Rectal smooth muscle tissue (tissue), 1 donor: ENCODE data around the gene TNS2.
A peak's percentile ranks its signal among the peaks of the same experiment; 100 is the strongest.

Experiments used
- H3K27ac ChIP-seq: one replicate; pipeline ENCODE4 v1.7.0; 2013; ENCODE audit warnings: low read depth, low read length, inconsistent platforms
- H3K27me3 ChIP-seq: one replicate; pipeline ENCODE4 v1.7.0; 2013; ENCODE audit warnings: low read length; ENCODE audit not compliant: control insufficient read depth, insufficient read depth
- H3K36me3 ChIP-seq: one replicate; pipeline ENCODE4 v1.7.0; 2013; ENCODE audit warnings: low read length; ENCODE audit not compliant: control insufficient read depth, insufficient read depth
- H3K4me1 ChIP-seq: one replicate; pipeline ENCODE4 v1.7.0; 2013; ENCODE audit warnings: low read length; ENCODE audit not compliant: control insufficient read depth, insufficient read depth
- H3K4me3 ChIP-seq: one replicate; pipeline ENCODE4 v1.7.0; 2013; ENCODE audit warnings: low read length
- H3K9ac ChIP-seq: one replicate; pipeline ENCODE4 v1.7.0; 2013; ENCODE audit warnings: low read length

Gene TNS2

DNA sequence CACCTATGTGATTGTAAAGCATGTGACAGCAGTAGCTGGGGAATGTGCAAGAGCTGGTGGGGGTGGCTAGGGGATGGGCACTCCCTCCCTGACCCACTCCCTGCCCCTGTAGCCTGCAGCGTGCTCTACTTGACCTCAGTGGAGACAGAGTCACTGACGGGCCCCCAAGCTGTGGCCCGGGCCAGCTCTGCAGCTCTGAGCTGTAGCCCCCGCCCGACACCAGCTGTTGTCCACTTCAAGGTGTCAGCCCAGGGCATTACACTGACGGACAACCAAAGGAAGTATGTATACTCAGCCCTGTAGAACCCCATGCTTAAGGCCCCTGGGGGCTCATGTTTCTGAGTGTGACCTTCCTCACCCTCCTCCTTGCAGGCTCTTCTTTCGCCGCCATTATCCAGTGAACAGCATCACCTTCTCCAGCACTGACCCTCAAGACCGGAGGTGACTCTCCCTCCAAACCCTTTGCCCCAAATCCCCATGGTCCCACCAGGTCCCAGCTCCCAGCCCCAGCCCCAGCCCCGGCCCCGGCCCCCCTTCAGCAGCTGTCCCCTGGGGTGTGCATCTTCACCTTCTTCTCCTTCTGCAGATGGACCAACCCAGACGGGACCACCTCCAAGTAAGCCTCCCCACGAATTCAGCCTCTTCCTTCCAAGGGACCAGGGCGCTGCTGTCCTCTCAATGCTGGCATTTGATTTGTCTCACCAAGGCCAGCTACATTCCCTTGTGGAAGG lies 13.3 kb downstream of the TNS2 start:
- no peak overlapping the region for H3K27ac ChIP-seq
- no peak overlapping the region for H3K9ac ChIP-seq
- peaks cover 2% of the 10 kb centered on the region for H3K4me1 ChIP-seq
- no peak overlapping the region for H3K4me3 ChIP-seq
- H3K36me3 ChIP-seq = peaks cover 8% of the 10 kb centered on the region
- H3K27me3 ChIP-seq = no peaks in the 10 kb centered on the region

GRCh38 chr12:53063708-53064612 lies 14.1 kb downstream of the TNS2 start:
- no peak overlapping the region for H3K9ac ChIP-seq
- H3K4me1 ChIP-seq = peaks cover 2% of the 10 kb centered on the region
- H3K27me3 ChIP-seq = no peaks in the 10 kb centered on the region
- H3K27ac ChIP-seq = no peak overlapping the region
- H3K36me3 ChIP-seq = peaks cover 11% of the 10 kb centered on the region
- H3K4me3 ChIP-seq = no peak overlapping the region

GRCh38 chr12:53064613-53065436 lies 15.0 kb downstream of the TNS2 start:
- peaks cover 2% of the 10 kb centered on the region for H3K4me1 ChIP-seq
- H3K27me3 ChIP-seq = no peaks in the 10 kb centered on the region
- H3K4me3 ChIP-seq = no peak overlapping the region
- no peak overlapping the region for H3K9ac ChIP-seq
- peak overlapping the region; percentile 2 for H3K27ac ChIP-seq
- peaks cover 11% of the 10 kb centered on the region for H3K36me3 ChIP-seq

- Histone ChIP-seq H3K27ac (peak overlapping the region; percentile 0), H3K36me3 (peaks cover 12% of the 10 kb centered on the region), H3K4me3 (no peak overlapping the region), H3K27me3 (no peaks in the 10 kb centered on the region), H3K9ac (no peak overlapping the region), H3K4me1 (peaks cover 2% of the 10 kb centered on the region)
Observed at GRCh38 chr12:53065470-53065869, 15.6 kb downstream of the TNS2 start.

DNA sequence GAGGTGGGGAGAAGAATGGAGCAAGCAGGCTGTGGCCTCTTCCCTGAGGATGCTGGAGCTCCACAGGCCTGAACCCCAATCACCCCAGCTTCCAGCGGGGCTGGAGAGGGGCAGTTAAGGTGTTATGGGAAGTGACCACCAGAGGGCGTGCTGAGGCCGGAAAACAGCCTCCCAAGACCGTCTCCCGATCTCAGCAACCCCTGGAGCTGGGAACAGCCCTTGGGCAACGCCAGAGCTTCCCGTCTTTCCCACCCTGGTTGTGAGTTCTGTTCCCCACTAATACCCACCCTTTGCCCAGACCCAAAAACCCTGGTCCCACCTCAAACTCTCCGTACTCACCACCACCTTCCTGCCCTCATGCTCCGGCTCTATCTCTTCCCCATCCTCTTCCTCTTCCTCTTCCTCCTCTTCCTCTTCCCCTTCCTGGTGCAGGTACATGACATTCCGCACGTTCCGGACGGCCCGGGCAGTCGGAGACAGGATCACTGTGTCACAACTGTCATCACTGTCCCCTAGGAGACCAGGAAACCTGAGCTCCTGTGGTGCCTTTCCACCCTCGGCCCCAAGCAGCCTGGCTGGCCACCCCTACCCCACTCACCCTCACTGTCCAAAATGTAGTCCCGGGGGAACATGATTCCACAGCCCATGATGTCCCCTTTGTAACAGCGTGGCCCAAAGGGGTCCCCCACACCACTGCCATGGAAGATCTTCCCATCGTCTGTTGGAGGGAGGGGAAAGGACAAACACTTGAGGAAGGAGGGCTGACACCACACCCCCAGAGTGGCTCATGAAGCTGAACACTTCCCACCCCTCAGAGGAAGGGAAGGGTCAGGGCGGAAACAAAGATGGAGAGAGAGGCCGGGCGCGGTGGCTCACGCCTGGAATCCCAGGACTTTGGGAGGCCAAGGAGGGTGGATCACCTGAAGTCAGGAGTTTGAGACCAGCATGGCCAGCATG lies 16.4 kb downstream of the TNS2 start:
- H3K4me3 ChIP-seq = peak overlapping the region; percentile 29
- peaks cover 19% of the 10 kb centered on the region for H3K36me3 ChIP-seq
- peaks cover 4% of the 10 kb centered on the region for H3K4me1 ChIP-seq
- H3K27me3 ChIP-seq = no peaks in the 10 kb centered on the region
- H3K9ac ChIP-seq = no peak overlapping the region
- no peak overlapping the region for H3K27ac ChIP-seq

DNA sequence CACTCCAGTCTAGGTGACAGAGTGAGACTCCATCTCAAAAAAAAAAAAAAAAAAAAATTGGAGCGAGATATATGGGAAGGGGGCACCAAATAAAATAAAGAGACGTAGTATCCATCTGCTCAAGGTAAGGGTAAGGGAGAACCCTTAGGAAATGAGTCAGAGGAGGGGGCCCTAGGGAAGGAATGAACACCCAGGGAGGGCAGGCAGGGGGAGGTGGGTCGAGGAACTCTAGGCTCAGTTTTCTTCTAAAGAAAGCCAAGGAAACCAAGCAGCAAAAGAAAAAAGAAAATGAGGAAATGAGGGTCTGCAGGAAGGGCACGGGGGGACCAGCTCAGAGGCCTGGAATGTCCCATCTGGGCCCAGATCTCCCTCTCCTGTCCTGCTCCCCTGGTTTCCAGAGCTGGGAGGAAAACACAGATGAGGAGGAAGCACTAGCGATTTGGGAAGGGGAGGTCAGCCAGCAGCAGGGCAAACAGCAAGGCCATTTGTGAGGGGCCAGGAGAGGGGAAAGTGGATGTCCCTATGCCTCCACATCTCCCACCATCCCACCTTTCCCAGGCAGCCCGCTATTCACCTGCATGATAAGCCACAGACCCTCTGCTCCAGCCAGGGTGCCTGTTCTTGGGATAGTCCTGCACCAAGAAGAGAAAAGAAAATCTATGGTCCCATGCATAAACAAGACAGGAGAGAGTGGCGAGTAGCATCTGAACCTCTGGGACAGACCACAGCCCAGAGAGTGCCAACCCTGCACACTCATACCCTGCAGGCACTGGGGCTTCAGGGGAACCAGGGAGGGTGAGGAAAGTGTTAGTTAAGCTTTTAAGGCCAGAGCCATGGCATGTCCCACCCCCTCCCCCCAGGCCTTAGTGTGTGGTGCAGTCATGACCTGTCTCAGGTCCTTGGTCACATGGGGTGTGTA lies 17.5 kb downstream of the TNS2 start:
- H3K4me1 ChIP-seq = peaks cover 15% of the 10 kb centered on the region
- no peak overlapping the region for H3K27ac ChIP-seq
- H3K36me3 ChIP-seq = peaks cover 20% of the 10 kb centered on the region
- no peak overlapping the region for H3K4me3 ChIP-seq
- no peaks in the 10 kb centered on the region for H3K27me3 ChIP-seq
- no peak overlapping the region for H3K9ac ChIP-seq

DNA sequence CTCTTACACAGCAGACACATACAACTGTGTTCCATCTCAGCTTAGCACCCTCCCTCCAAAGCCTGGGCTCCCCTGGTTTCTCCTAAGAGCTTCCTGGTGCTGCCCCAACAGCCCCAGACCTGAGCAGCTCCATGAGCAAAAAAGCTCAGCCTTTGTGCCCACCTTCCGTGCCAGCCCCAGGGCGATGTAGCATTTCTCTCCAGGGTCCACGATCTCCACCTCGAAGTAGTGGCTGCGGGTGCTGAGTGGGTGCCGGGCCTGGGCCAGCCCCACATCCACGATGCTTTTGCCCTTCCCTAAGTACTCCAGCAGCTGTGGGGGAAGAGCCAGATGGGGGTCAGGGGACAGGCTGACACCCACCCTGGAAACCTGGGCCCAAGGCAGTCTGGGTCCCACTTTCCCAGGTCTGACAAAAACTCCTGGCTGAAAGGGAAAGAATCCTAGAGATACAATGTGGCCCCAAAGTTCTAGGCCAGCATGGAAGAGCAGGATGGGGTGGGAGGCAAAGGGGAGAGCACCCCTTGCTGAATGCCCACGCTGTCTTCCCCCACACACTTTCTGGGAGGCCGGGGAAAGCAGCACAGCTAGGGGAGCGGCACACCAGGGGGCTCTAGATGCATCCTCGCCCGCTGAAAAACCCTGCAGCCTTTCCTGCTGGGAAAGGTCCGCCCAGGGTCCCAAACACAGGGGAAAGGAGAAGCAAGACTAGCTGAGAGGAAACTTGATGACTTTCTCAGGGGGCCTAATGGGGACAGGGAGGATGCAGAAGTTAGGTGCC lies 18.3 kb downstream of the TNS2 start:
- peaks cover 20% of the 10 kb centered on the region for H3K36me3 ChIP-seq

DNA sequence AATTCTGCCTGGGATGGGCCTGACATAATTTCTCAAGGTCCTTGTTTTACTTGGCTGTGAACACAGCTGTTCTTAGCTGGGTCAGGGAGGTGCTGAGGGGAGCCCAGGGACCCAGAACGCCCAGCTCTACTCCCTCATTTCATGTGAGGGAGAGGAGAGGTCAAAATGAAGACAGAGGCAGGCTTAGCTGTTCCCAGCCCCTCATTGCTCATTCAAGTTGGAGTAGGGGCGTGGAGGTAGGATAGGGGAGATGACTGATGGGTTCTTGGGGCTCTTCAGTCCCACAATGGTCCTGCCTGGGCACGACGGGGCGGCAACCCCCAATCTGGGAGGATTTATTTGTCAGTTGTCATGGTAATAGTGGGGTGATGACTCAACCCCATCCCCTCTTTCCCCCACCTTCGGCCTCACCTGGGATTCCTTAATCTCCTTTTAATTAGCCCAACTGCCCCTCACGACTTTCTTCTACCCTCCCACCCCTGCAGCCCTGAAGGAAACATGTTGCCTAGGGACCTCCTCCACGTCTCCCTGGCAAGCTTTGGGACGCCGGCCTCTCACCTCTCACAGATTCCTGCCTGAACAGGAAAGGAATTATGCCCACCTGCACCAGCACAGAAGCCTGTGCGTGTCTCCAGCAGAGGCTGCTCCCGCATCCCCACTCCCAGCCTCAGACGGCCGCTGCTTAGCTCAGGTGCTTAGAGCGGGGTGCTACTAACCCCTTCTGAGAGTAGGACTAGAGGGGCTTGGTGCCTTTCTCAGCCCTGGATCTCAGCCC lies 19.1 kb downstream of the TNS2 start:
- Histone ChIP-seq H3K27me3 (no peaks in the 10 kb centered on the region), H3K4me1 (peaks cover 18% of the 10 kb centered on the region), H3K27ac (no peak overlapping the region), H3K9ac (no peak overlapping the region), H3K36me3 (peaks cover 20% of the 10 kb centered on the region), H3K4me3 (no peak overlapping the region)

More for the DNA sequence above, 18.3 kb downstream of the TNS2 start:
- Histone ChIP-seq H3K27ac (no peak overlapping the region), H3K4me1 (peaks cover 18% of the 10 kb centered on the region), H3K9ac (no peak overlapping the region), H3K27me3 (no peaks in the 10 kb centered on the region), H3K4me3 (no peak overlapping the region)

- Histone ChIP-seq H3K27ac (no peak overlapping the region), H3K4me1 (peaks cover 18% of the 10 kb centered on the region), H3K4me3 (no peak overlapping the region), H3K36me3 (peaks cover 23% of the 10 kb centered on the region), H3K9ac (no peak overlapping the region), H3K27me3 (no peaks in the 10 kb centered on the region)
Observed at GRCh38 chr12:53069621-53070410, 20.0 kb downstream of the TNS2 start.
